Testis (tissue), 3 donors: ENCODE measurements around the gene UBE3B. TPM values are rescaled to one million over a fixed set of nuclear protein-coding genes. Genes with fewer than 3 reads are reported as not detected.

Source experiments
- DNase-seq: peaks from one replicate; pipeline ENCODE4 v3.0.0-alpha.2; 2019
- H3K27ac ChIP-seq, 2 donors: fragments of 200-600 bp; sonication (generic); one replicate each; pipeline ENCODE4 v1.5.1; 2019
- H3K27me3 ChIP-seq: fragments of 200-600 bp; sonication (generic); one replicate; pipeline ENCODE4 v1.5.1; 2019
- H3K36me3 ChIP-seq: fragments of 200-600 bp; sonication (generic); one replicate; pipeline ENCODE4 v1.5.1; 2017; ENCODE audit warnings: low read depth; ENCODE audit errors: missing control alignments
- H3K4me1 ChIP-seq: fragments of 200-600 bp; sonication (generic); one replicate; pipeline ENCODE4 v1.5.1; 2019
- H3K4me3 ChIP-seq, 2 donors: fragments of 200-600 bp; sonication (generic); one replicate each; pipeline ENCODE4 v1.5.1; 2017 to 2019
- H3K9me3 ChIP-seq: fragments of 200-600 bp; sonication (generic); one replicate; pipeline ENCODE4 v1.5.1; 2017
- POLR2A ChIP-seq: fragments of 450-650 bp; IDR thresholded peaks from one replicate; pipeline ENCODE4 v1.6.1; 2017; ENCODE audit warnings: antibody characterized with exemption, mild to moderate bottlenecking, moderate library complexity
- WGBS, 2 donors: methylation state at CpG; one replicate each; pipeline ENCODE4 v1.1.5; 2018; 5-methylcytosine and 5-hydroxymethylcytosine counted together
- intact Hi-C: fragments of 100-400 bp; cut with DNase I; formaldehyde crosslinking; loops from one replicate; pipeline ENCODE4 v1.15.1; 2023; ENCODE audit warnings: low total_unique reads
- polyA plus RNA-seq: library from polyadenylated mRNA; stranded (reverse); fragments of 350-450 nt; fragmentation: Illumina TruSeq; extraction: RNeasy Lipid Tissue Mini Kit (QIAGEN cat#74804); gene quantifications from one replicate; pipeline ENCODE4 v1.2.3, GENCODE V29; 2014; ENCODE audit warnings: low read depth, low replicate concordance; ENCODE audit not compliant: insufficient read depth
- total RNA-seq, 2 donors: library from RNA; depleted of rRNA; stranded (reverse); fragments of >200 nt; gene quantifications; one replicate each; pipeline ENCODE4 v1.2.3, GENCODE V29; 2016
- TF ChIP-seq, protein P1 (sequence below), 3 experiments: fragments of 450-650 bp in 2 of 3; fragments of 200-600 bp in 1 of 3; sonication (generic) in 1 of 3; IDR thresholded peaks; one replicate each; pipeline ENCODE4 v1.5.1; 2016 to 2019; ENCODE audit warnings: antibody characterized with exemption in 3 of 3, mild to moderate bottlenecking in 2 of 3, moderate library complexity in 1 of 3

Gene UBE3B
- total and polyA plus RNA-seq, 3 donors from 2014 or later = 38.1 to 66.8 (median 65.6) TPM

DNA sequence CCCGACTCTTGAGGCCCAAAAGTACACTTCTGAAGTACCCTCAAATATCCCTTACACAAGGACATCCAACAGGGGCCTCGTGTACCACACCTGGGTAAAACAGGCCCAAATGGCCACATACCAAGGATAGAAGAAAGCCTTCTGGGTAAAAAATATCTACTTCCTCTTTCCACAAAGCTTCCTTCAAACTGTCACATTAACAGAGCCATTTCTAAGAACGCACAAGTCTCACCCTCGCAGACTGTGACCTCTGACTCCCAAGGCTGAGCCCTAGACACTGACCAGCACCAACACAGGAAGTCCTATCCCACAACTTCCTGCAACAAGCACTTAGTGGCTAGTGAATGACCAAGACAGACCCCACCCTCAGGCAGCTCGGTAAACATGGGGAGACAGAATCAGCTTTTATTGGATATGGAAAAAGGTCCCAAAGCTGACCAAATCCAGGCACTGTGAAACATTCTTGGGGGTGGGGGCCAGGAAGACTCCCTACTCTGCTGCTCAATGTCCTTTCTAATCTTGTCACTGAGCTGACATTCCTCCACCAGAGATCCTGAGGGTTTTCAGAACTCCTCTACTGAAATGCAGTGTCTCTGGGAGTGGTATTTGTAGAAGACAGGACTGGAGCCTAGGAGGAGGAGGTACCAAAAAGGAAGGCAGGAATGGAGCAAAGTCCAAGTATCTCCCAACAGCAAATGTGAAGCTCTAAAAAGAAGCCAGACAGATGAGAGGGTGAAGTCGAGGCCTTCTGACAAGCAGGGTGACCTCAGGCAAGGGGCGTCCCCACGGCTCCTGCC lies 16.2 kb upstream of the UBE3B start:
- Histone ChIP-seq H3K27ac (peak overlapping the region; percentile 89 to 95), H3K9me3 (no peaks in the 10 kb centered on the region), H3K36me3 (no peaks in the 10 kb centered on the region), H3K4me3 (no peak overlapping the region), H3K4me1 (peaks cover 63% of the 10 kb centered on the region), H3K27me3 (no peaks in the 10 kb centered on the region)
- WGBS, 2 donors = 75 to 84% methylated on average over 8 of the region's 8 CpGs
- intact Hi-C loops = no loop called here
- DNase-seq = no peak
- TF ChIP-seq, protein P1, sequence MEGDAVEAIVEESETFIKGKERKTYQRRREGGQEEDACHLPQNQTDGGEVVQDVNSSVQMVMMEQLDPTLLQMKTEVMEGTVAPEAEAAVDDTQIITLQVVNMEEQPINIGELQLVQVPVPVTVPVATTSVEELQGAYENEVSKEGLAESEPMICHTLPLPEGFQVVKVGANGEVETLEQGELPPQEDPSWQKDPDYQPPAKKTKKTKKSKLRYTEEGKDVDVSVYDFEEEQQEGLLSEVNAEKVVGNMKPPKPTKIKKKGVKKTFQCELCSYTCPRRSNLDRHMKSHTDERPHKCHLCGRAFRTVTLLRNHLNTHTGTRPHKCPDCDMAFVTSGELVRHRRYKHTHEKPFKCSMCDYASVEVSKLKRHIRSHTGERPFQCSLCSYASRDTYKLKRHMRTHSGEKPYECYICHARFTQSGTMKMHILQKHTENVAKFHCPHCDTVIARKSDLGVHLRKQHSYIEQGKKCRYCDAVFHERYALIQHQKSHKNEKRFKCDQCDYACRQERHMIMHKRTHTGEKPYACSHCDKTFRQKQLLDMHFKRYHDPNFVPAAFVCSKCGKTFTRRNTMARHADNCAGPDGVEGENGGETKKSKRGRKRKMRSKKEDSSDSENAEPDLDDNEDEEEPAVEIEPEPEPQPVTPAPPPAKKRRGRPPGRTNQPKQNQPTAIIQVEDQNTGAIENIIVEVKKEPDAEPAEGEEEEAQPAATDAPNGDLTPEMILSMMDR (IDR thresholded peaks at IDR 0.05) = no peak
- no peak for TF ChIP-seq POLR2A

GRCh38 chr12:109461846-109462756 lies 15.3 kb upstream of the UBE3B start:
- no peaks in the 10 kb centered on the region for H3K9me3 ChIP-seq
- H3K27ac ChIP-seq = peak overlapping the region; percentile 89 to 95
- H3K4me3 ChIP-seq = no peak overlapping the region
- WGBS, 2 donors = 73% methylated on average over 13 of the region's 13 CpGs
- TF ChIP-seq POLR2A = no peak
- TF ChIP-seq, protein P1 (IDR thresholded peaks at IDR 0.05) = no peak
- H3K36me3 ChIP-seq = no peaks in the 10 kb centered on the region
- peak; percentile 74 for DNase-seq
- intact Hi-C loops = no loop called here
- peaks cover 70% of the 10 kb centered on the region for H3K4me1 ChIP-seq
- no peaks in the 10 kb centered on the region for H3K27me3 ChIP-seq

DNA sequence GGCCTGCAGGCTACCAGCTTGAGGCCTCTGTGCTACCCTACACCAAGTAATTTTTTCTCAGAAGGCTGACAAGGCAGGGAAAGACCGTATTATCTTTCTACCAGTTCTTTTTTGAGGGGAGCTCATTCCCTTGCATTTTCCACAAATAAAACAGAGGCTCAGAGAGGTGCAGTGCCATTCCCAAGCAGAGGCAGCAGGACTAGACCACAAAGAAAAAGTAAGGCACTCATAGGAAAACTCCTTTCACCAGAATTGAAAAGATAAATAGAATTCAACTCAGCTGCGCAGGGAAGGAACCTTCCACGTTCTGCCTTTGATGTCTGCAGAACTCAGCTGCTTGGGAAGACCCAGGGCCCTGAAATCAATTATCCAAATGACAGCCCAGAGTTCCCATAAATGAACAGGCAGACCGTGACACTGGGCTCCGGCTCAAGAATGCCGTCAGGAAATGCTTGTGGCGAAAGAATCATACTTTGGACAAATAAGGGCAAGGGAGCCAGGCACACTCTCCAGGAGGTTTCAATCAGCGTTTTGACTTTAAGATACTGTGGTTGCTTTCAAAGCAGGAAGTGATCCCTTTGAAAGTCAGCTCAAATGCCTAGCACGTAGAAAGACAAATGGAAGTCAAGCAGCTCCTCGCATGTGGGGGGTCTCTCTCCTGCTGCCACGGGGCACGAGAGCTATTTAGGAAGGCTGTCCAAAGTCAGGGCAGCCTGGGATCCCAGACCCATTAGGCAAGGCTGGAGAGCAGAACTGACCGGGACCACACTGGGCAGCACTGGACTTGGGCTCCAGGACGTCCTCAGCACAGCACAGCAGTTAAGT lies 14.4 kb upstream of the UBE3B start:
- WGBS, 2 donors = 26 to 50% methylated on average over 11 to 14 of the region's 14 CpGs
- DNase-seq = peak; percentile 83
- intact Hi-C loops = no loop called here
- H3K4me3 ChIP-seq = no peak overlapping the region
- H3K27ac ChIP-seq = peak overlapping the region; percentile 89 to 95
- no peaks in the 10 kb centered on the region for H3K27me3 ChIP-seq
- H3K4me1 ChIP-seq = peaks cover 73% of the 10 kb centered on the region
- no peaks in the 10 kb centered on the region for H3K36me3 ChIP-seq
- H3K9me3 ChIP-seq = no peaks in the 10 kb centered on the region
- no peak for TF ChIP-seq POLR2A
- TF ChIP-seq, protein P1 (IDR thresholded peaks at IDR 0.05) = no peak

DNA sequence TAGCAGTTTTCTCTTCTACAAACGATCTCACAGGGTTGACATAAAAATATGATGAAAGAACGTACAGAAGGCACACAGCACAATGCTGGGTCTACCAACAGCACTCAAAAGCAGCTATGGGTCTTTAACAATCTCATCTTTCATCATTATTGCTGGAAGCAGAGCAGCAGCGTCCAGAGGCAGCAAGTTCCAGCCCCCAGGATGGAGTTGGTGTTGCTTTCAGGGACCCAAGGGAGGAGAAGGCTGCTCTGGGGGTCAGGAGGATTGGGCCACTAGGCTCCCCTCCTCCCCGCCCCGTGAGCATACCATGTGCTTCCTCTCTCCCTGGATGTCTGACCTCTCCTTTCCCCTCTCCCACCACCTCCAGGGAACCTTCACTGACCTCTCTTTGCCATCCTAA lies 13.7 kb upstream of the UBE3B start:
- Histone ChIP-seq H3K9me3 (no peaks in the 10 kb centered on the region), H3K27ac (peak overlapping the region; percentile 89 to 95), H3K4me1 (peaks cover 71% of the 10 kb centered on the region), H3K4me3 (no peak overlapping the region), H3K27me3 (no peaks in the 10 kb centered on the region), H3K36me3 (no peaks in the 10 kb centered on the region)
- 39 to 49% methylated on average over 4 to 5 of the region's 5 CpGs for WGBS, 2 donors
- TF ChIP-seq, protein P1 (IDR thresholded peaks at IDR 0.05) = no peak
- TF ChIP-seq POLR2A = no peak
- DNase-seq = no peak
- intact Hi-C loops = no loop called here
